ENCODE measurements around the gene CRCP. TPM values are rescaled to one million over a fixed set of nuclear protein-coding genes. Genes with fewer than 3 reads are reported as not detected.
"Not testable (repeated sequence)": the region's sequence is repeated elsewhere in the genome, so short reads cannot be mapped to it uniquely, and the experiment has no call there.

Gene CRCP
- total RNA-seq, 2 experiments from 2014 or later = 29.0 to 31.3 TPM

- H3K27ac Mint-ChIP-seq = no peak overlapping the region
- peaks cover 53% of the 10 kb centered on the region for H3K36me3 Mint-ChIP-seq (ENCODE audit: low read depth)
- no peaks in the 10 kb centered on the region for H3K27me3 Mint-ChIP-seq (ENCODE audit: low read depth)
- ChIA-PET CTCF (no interaction called here), POLR2A (no interaction called here)
- no peak for ATAC-seq
- DNase-seq = no peak
- no peaks in the 10 kb centered on the region for H3K9me3 Mint-ChIP-seq (ENCODE audit: insufficient read depth)
- H3K4me1 Mint-ChIP-seq (ENCODE audit: low read depth) = peaks cover 3% of the 10 kb centered on the region
- no peak overlapping the region for H3K4me3 Mint-ChIP-seq
Observed at GRCh38 chr7:66142996-66143395, 28.3 kb downstream of the CRCP start.

GRCh38 chr7:66143876-66144332, 29.3 kb downstream of the CRCP start:
- ChIA-PET POLR2A (no interaction called here), CTCF (no interaction called here)
- peaks cover 55% of the 10 kb centered on the region for H3K36me3 Mint-ChIP-seq (ENCODE audit: low read depth)
- H3K27ac Mint-ChIP-seq = no peak overlapping the region
- H3K4me1 Mint-ChIP-seq (ENCODE audit: low read depth) = peaks cover 12% of the 10 kb centered on the region
- H3K4me3 Mint-ChIP-seq = no peak overlapping the region
- ATAC-seq (no peak), DNase-seq (no peak)
- H3K27me3 Mint-ChIP-seq (ENCODE audit: low read depth) = no peaks in the 10 kb centered on the region
- H3K9me3 Mint-ChIP-seq (ENCODE audit: insufficient read depth) = no peaks in the 10 kb centered on the region

- Mint-ChIP-seq H3K27ac (no peak overlapping the region), H3K27me3 (ENCODE audit: low read depth) (no peaks in the 10 kb centered on the region), H3K4me1 (ENCODE audit: low read depth) (peaks cover 23% of the 10 kb centered on the region), H3K36me3 (ENCODE audit: low read depth) (peaks cover 51% of the 10 kb centered on the region), H3K4me3 (no peak overlapping the region), H3K9me3 (ENCODE audit: insufficient read depth) (no peaks in the 10 kb centered on the region)
- CTCF ChIA-PET = no interaction called here
- POLR2A ChIA-PET = interaction anchor here (1.6 kb wide), 1 partner anchor 31 kb away, joined by 3 read pairs; the partner anchor contains the start of gene CRCP
- ATAC-seq (no peak), DNase-seq (no peak)
Observed at GRCh38 chr7:66145400-66146104, 30.9 kb downstream of the CRCP start.

GRCh38 chr7:66146701-66147100, 32.1 kb downstream of the CRCP start:
- Mint-ChIP-seq H3K4me3 (no peak overlapping the region), H3K4me1 (ENCODE audit: low read depth) (peaks cover 29% of the 10 kb centered on the region), H3K27ac (peak overlapping the region; percentile 8), H3K27me3 (ENCODE audit: low read depth) (no peaks in the 10 kb centered on the region), H3K9me3 (ENCODE audit: insufficient read depth) (no peaks in the 10 kb centered on the region), H3K36me3 (ENCODE audit: low read depth) (peaks cover 50% of the 10 kb centered on the region)
- CTCF ChIA-PET = interaction anchor here (1.5 kb wide), 1 partner anchor 32 kb away, joined by 3 read pairs; the partner anchor contains the start of gene CRCP
- POLR2A ChIA-PET = interaction anchor here (0.6 to 1.6 kb wide), 2 partner anchors 12 to 32 kb away, joined by 3 read pairs; partner anchors contain the start of gene CRCP
- DNase-seq = no peak
- ATAC-seq = no peak

- DNase-seq; H3K27me3 Mint-ChIP-seq (ENCODE audit: low read depth); H3K27ac Mint-ChIP-seq; H3K4me3 Mint-ChIP-seq; H3K9me3 Mint-ChIP-seq (ENCODE audit: insufficient read depth); ATAC-seq; POLR2A ChIA-PET: not testable (repeated sequence)
- CTCF ChIA-PET = interaction anchor here (1.5 kb wide), 1 partner anchor 33 kb away, joined by 3 read pairs; the partner anchor contains the start of gene CRCP
- peaks cover 29% of the 10 kb centered on the region for H3K4me1 Mint-ChIP-seq (ENCODE audit: low read depth)
- H3K36me3 Mint-ChIP-seq (ENCODE audit: low read depth) = peaks cover 53% of the 10 kb centered on the region
Observed at GRCh38 chr7:66147657-66148056, 33.0 kb downstream of the CRCP start.

- peaks cover 29% of the 10 kb centered on the region for H3K4me1 Mint-ChIP-seq (ENCODE audit: low read depth)
- H3K36me3 Mint-ChIP-seq (ENCODE audit: low read depth) = peaks cover 52% of the 10 kb centered on the region
- H3K4me3 Mint-ChIP-seq = no peak overlapping the region
- ATAC-seq (no peak), DNase-seq (peak; percentile 25)
- H3K27ac Mint-ChIP-seq = peak overlapping the region; percentile 13
- no peaks in the 10 kb centered on the region for H3K9me3 Mint-ChIP-seq (ENCODE audit: insufficient read depth)
- POLR2A ChIA-PET = interaction anchor here (0.9 kb wide), 1 partner anchor 15 kb away, joined by 3 read pairs; no protein-coding TSS in a partner anchor
- CTCF ChIA-PET = interaction anchor here (0.9 kb wide), 1 partner anchor 10 kb away, joined by 3 read pairs; no protein-coding TSS in a partner anchor
- H3K27me3 Mint-ChIP-seq (ENCODE audit: low read depth) = no peaks in the 10 kb centered on the region
Observed at GRCh38 chr7:66150471-66150870, 35.8 kb downstream of the CRCP start.

- Mint-ChIP-seq H3K36me3 (ENCODE audit: low read depth) (peaks cover 54% of the 10 kb centered on the region), H3K27ac (no peak overlapping the region), H3K9me3 (ENCODE audit: insufficient read depth) (no peaks in the 10 kb centered on the region), H3K4me3 (no peak overlapping the region), H3K4me1 (ENCODE audit: low read depth) (peaks cover 26% of the 10 kb centered on the region), H3K27me3 (ENCODE audit: low read depth) (no peaks in the 10 kb centered on the region)
- no peak for DNase-seq
- ChIA-PET POLR2A (no interaction called here), CTCF (no interaction called here)
- no peak for ATAC-seq
Observed at GRCh38 chr7:66152371-66153191, 37.9 kb downstream of the CRCP start.

- ChIA-PET CTCF (no interaction called here), POLR2A (no interaction called here)
- ATAC-seq = no peak
- Mint-ChIP-seq H3K4me1 (ENCODE audit: low read depth) (peaks cover 19% of the 10 kb centered on the region), H3K9me3 (ENCODE audit: insufficient read depth) (no peaks in the 10 kb centered on the region), H3K36me3 (ENCODE audit: low read depth) (peaks cover 55% of the 10 kb centered on the region), H3K4me3 (no peak overlapping the region), H3K27me3 (ENCODE audit: low read depth) (no peaks in the 10 kb centered on the region), H3K27ac (no peak overlapping the region)
- no peak for DNase-seq
Observed at GRCh38 chr7:66153691-66154090, 39.0 kb downstream of the CRCP start.

- H3K36me3 Mint-ChIP-seq (ENCODE audit: low read depth) = peaks cover 53% of the 10 kb centered on the region
Observed at GRCh38 chr7:66156035-66156434, 41.4 kb downstream of the CRCP start.

GRCh38 chr7:66157060-66157459, 42.4 kb downstream of the CRCP start:
- Mint-ChIP-seq H3K27ac (no peak overlapping the region), H3K4me3 (no peak overlapping the region), H3K27me3 (ENCODE audit: low read depth) (no peaks in the 10 kb centered on the region), H3K4me1 (ENCODE audit: low read depth) (no peaks in the 10 kb centered on the region), H3K9me3 (ENCODE audit: insufficient read depth) (no peaks in the 10 kb centered on the region), H3K36me3 (ENCODE audit: low read depth) (peaks cover 51% of the 10 kb centered on the region)
- POLR2A ChIA-PET = no interaction called here
- CTCF ChIA-PET = no interaction called here
- DNase-seq = no peak
- ATAC-seq = no peak

More at GRCh38 chr7:66156035-66156434, 41.4 kb downstream of the CRCP start:
- CTCF ChIA-PET; H3K9me3 Mint-ChIP-seq (ENCODE audit: insufficient read depth); H3K27ac Mint-ChIP-seq; ATAC-seq; POLR2A ChIA-PET; H3K4me1 Mint-ChIP-seq (ENCODE audit: low read depth); DNase-seq; H3K4me3 Mint-ChIP-seq; H3K27me3 Mint-ChIP-seq (ENCODE audit: low read depth): not testable (repeated sequence)

- Mint-ChIP-seq H3K9me3 (ENCODE audit: insufficient read depth) (no peaks in the 10 kb centered on the region), H3K4me1 (ENCODE audit: low read depth) (no peaks in the 10 kb centered on the region), H3K36me3 (ENCODE audit: low read depth) (peaks cover 15% of the 10 kb centered on the region), H3K27me3 (ENCODE audit: low read depth) (no peaks in the 10 kb centered on the region), H3K4me3 (no peak overlapping the region), H3K27ac (no peak overlapping the region)
- ATAC-seq (no peak), DNase-seq (no peak)
- POLR2A ChIA-PET = no interaction called here
- CTCF ChIA-PET = no interaction called here
Observed at GRCh38 chr7:66162622-66163021, 48.0 kb downstream of the CRCP start.

GRCh38 chr7:66163186-66163610, 48.6 kb downstream of the CRCP start:
- DNase-seq = no peak
- H3K9me3 Mint-ChIP-seq (ENCODE audit: insufficient read depth) = no peaks in the 10 kb centered on the region

More at GRCh38 chr7:66163186-66163610, 48.6 kb downstream of the CRCP start:
- Mint-ChIP-seq H3K36me3 (ENCODE audit: low read depth) (peaks cover 12% of the 10 kb centered on the region), H3K27ac (no peak overlapping the region), H3K27me3 (ENCODE audit: low read depth) (no peaks in the 10 kb centered on the region), H3K4me3 (no peak overlapping the region), H3K4me1 (ENCODE audit: low read depth) (no peaks in the 10 kb centered on the region)
- POLR2A ChIA-PET = interaction anchor here (0.6 kb wide), 1 partner anchor 17 kb away, joined by 3 read pairs; no protein-coding TSS in a partner anchor
- no peak for ATAC-seq
- CTCF ChIA-PET = no interaction called here

Measured in activated CD8-positive, alpha-beta T cell treated with anti-CD3 and anti-CD28 coated beads, Interleukin-2, amount 10 ng/mL, durations not matched to agents 7 days and 5 days (primary cell).